Endodermal cell (in vitro differentiated cells): ENCODE measurements around the gene FNBP1L. TPM values are rescaled to one million over a fixed set of nuclear protein-coding genes. Genes with fewer than 3 reads are reported as not detected.
"Not testable (repeated sequence)": the region's sequence is repeated elsewhere in the genome, so short reads cannot be mapped to it uniquely, and the experiment has no call there.

ENCODE experiments used
- DNase-seq: peaks from one replicate; pipeline ENCODE4 v3.0.0-alpha.2; 2017
- H3K27ac ChIP-seq: 2 replicates; pipeline ENCODE4 v1.5.1; 2013; ENCODE audit warnings: mild to moderate bottlenecking, low read depth, low read length, moderate library complexity
- H3K27me3 ChIP-seq: 2 replicates; pipeline ENCODE4 v1.6.1; 2013; ENCODE audit warnings: mild to moderate bottlenecking, low read length, moderate library complexity; ENCODE audit not compliant: insufficient read depth, control insufficient read depth, poor library complexity, severe bottlenecking
- H3K36me3 ChIP-seq: 2 replicates; pipeline ENCODE4 v1.7.0; 2013; ENCODE audit warnings: mild to moderate bottlenecking, low read length, moderate library complexity; ENCODE audit not compliant: control insufficient read depth, insufficient read depth
- H3K4me1 ChIP-seq: one replicate; pipeline ENCODE4 v1.7.0; 2013; ENCODE audit warnings: low read length; ENCODE audit not compliant: control insufficient read depth, insufficient read depth
- H3K4me3 ChIP-seq: 2 replicates; pipeline ENCODE4 v1.5.1; 2013; ENCODE audit warnings: mild to moderate bottlenecking, low read length, moderate library complexity
- H3K9ac ChIP-seq: 2 replicates; pipeline ENCODE4 v1.6.1; 2013; ENCODE audit warnings: mild to moderate bottlenecking, low read length, moderate library complexity; ENCODE audit not compliant: poor library complexity, severe bottlenecking; ENCODE audit errors: extremely low read depth
- H3K9me3 ChIP-seq: 2 replicates; pipeline ENCODE4 v1.6.1; 2013; ENCODE audit warnings: mild to moderate bottlenecking, low read length, moderate library complexity; ENCODE audit not compliant: control insufficient read depth
- H3K27ac Mint-ChIP-seq: 2 replicates; pipeline ENCODE4 v1.8.0; 2020; ENCODE audit warnings: mixed read lengths
- H3K27me3 Mint-ChIP-seq: 2 replicates; pipeline ENCODE4 v1.8.0; 2021; ENCODE audit warnings: mild to moderate bottlenecking, mixed read lengths; ENCODE audit not compliant: insufficient read depth
- H3K36me3 Mint-ChIP-seq: 2 replicates; pipeline ENCODE4 v1.8.0; 2020; ENCODE audit warnings: low read depth, mixed read lengths
- H3K4me1 Mint-ChIP-seq: 2 replicates; pipeline ENCODE4 v1.8.0; 2020; ENCODE audit warnings: mixed read lengths
- H3K4me3 Mint-ChIP-seq: 2 replicates; pipeline ENCODE4 v1.8.0; 2020; ENCODE audit warnings: mild to moderate bottlenecking, moderate library complexity, mixed read lengths
- H3K9me3 Mint-ChIP-seq: 2 replicates; pipeline ENCODE4 v1.8.0; 2020; ENCODE audit warnings: mild to moderate bottlenecking, mixed read lengths
- CTCF ChIP-seq: fragments of 200-600 bp; sonication (generic); conservative IDR thresholded peaks from 2 replicates; pipeline ENCODE4 v1.5.0; 2021; ENCODE audit warnings: antibody characterized with exemption, mild to moderate bottlenecking
- WGBS, 2 experiments: methylation state at CpG; one replicate each; pipeline versions ENCODE4 v1.1.5 to v1.1.7; 2013; ENCODE audit warnings: missing lambda C conversion rate in 2 of 2, mixed read lengths in 1 of 2; ENCODE audit not compliant: insufficient coverage in 1 of 2, insufficient read length in 1 of 2; 5-methylcytosine and 5-hydroxymethylcytosine counted together
- total RNA-seq, 2 donors: library from RNA; stranded (reverse); fragmentation: NEBNext Ultra II Directional in 1 of 2; extraction: Animal tissue kit (Norgen Biotek cat#: 25700) in 1 of 2; gene quantifications; 2 replicates in 1 of 2; 3 replicates in 1 of 2; pipeline ENCODE4 v1.2.1, GENCODE V29; 2021

Gene FNBP1L
- total RNA-seq, 2 donors from 2014 or later = 96.8 to 107 TPM

- H3K9ac ChIP-seq = no peak overlapping the region
- no peak overlapping the region for H3K27ac ChIP-seq
- H3K4me3 Mint-ChIP-seq = no peak overlapping the region
- no peak overlapping the region for H3K27ac Mint-ChIP-seq
- H3K4me1 Mint-ChIP-seq = peaks cover 28% of the 10 kb centered on the region
- no peak for DNase-seq
- no peak for TF ChIP-seq CTCF
- no peaks in the 10 kb centered on the region for H3K9me3 ChIP-seq
- no peaks in the 10 kb centered on the region for H3K27me3 ChIP-seq
- WGBS, 2 experiments = 83 to 95% methylated on average over 1 of the region's 1 CpG
- H3K36me3 ChIP-seq = peaks cover 99% of the 10 kb centered on the region
- H3K4me3 ChIP-seq = no peak overlapping the region
- no peaks in the 10 kb centered on the region for H3K27me3 Mint-ChIP-seq
- H3K4me1 ChIP-seq = peaks cover 15% of the 10 kb centered on the region
- H3K9me3 Mint-ChIP-seq = no peaks in the 10 kb centered on the region
- H3K36me3 Mint-ChIP-seq = peaks cover 71% of the 10 kb centered on the region
Observed at GRCh38 chr1:93549131-93549530, 101.2 kb downstream of the FNBP1L start.

- H3K27me3 ChIP-seq = no peaks in the 10 kb centered on the region
- H3K4me3 ChIP-seq = no peak overlapping the region
- H3K4me3 Mint-ChIP-seq = no peak overlapping the region
- no peaks in the 10 kb centered on the region for H3K9me3 Mint-ChIP-seq
- H3K27ac Mint-ChIP-seq = no peak overlapping the region
- TF ChIP-seq CTCF = no peak
- no peaks in the 10 kb centered on the region for H3K9me3 ChIP-seq
- H3K9ac ChIP-seq = no peak overlapping the region
- DNase-seq = no peak
- H3K4me1 Mint-ChIP-seq = peaks cover 33% of the 10 kb centered on the region
- H3K27ac ChIP-seq = no peak overlapping the region
- peaks cover 15% of the 10 kb centered on the region for H3K4me1 ChIP-seq
- H3K27me3 Mint-ChIP-seq = no peaks in the 10 kb centered on the region
- 88% methylated on average over 4 of the region's 4 CpGs; no CpG with 5 or more reads in 1 of the 2 experiments for WGBS, 2 experiments
- H3K36me3 Mint-ChIP-seq = peaks cover 72% of the 10 kb centered on the region
- H3K36me3 ChIP-seq = peaks cover 99% of the 10 kb centered on the region
Observed at GRCh38 chr1:93549811-93550210, 101.9 kb downstream of the FNBP1L start.

- Histone ChIP-seq H3K9me3 (no peaks in the 10 kb centered on the region), H3K4me3 (no peak overlapping the region), H3K27ac (peak overlapping the region; percentile 81), H3K9ac (no peak overlapping the region), H3K4me1 (peaks cover 15% of the 10 kb centered on the region), H3K27me3 (no peaks in the 10 kb centered on the region), H3K36me3 (peaks cover 84% of the 10 kb centered on the region)
- Mint-ChIP-seq H3K27me3 (no peaks in the 10 kb centered on the region), H3K4me1 (peaks cover 39% of the 10 kb centered on the region), H3K4me3 (no peak overlapping the region), H3K36me3 (peaks cover 61% of the 10 kb centered on the region), H3K27ac (no peak overlapping the region), H3K9me3 (no peaks in the 10 kb centered on the region)
- 76 to 79% methylated on average over 5 to 9 of the region's 9 CpGs for WGBS, 2 experiments
- TF ChIP-seq CTCF = no peak
- DNase-seq = no peak
Observed at GRCh38 chr1:93552741-93553455, 105.0 kb downstream of the FNBP1L start.

- peaks cover 62% of the 10 kb centered on the region for H3K36me3 Mint-ChIP-seq
- 94% methylated on average over 2 of the region's 4 CpGs; no CpG with 5 or more reads in 1 of the 2 experiments for WGBS, 2 experiments
- H3K9me3 Mint-ChIP-seq, H3K27me3 ChIP-seq, H3K27ac ChIP-seq, H3K27me3 Mint-ChIP-seq, H3K4me3 Mint-ChIP-seq, DNase-seq, H3K9me3 ChIP-seq, H3K4me3 ChIP-seq, H3K27ac Mint-ChIP-seq, H3K9ac ChIP-seq: not testable (repeated sequence)
- H3K4me1 Mint-ChIP-seq = peaks cover 39% of the 10 kb centered on the region
- Histone ChIP-seq H3K36me3 (peaks cover 81% of the 10 kb centered on the region), H3K4me1 (peaks cover 15% of the 10 kb centered on the region)
Observed at GRCh38 chr1:93553886-93554490, 106.1 kb downstream of the FNBP1L start.
